ENCODE data around the gene RAB36.

DNA sequence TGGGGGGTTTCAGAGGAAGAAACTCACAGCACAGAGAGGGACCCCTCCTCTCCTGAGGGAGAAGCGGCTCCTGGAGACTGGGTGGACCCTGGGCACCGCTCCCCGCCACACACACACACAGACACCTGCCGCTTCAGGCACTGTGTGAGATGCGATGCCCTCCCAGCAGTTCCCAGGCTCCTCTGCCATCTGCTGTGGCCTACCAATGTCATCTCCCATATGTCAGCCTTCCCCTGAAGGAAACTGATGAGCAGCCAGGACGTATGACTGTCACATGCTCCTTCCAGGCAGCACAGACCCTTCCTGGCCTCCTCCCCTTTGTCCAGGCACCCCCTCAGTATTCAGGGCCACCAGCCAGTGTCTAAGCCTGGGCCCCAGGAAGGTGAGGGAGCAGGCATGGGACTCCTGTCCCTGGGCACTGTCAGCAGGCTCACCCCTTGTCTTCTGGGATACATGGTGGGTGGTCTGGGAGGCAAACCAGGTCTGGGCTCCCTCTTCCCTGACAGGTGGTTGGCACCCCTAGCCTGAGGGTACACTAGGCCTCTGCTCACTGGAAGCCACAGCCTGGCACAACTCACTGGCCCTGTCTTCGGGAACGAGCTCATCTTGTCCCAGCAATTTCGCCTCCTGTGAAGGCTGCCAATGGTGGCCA, 23.2 kb downstream of the RAB36 start:
- TF ChIP-seq, protein P1, sequence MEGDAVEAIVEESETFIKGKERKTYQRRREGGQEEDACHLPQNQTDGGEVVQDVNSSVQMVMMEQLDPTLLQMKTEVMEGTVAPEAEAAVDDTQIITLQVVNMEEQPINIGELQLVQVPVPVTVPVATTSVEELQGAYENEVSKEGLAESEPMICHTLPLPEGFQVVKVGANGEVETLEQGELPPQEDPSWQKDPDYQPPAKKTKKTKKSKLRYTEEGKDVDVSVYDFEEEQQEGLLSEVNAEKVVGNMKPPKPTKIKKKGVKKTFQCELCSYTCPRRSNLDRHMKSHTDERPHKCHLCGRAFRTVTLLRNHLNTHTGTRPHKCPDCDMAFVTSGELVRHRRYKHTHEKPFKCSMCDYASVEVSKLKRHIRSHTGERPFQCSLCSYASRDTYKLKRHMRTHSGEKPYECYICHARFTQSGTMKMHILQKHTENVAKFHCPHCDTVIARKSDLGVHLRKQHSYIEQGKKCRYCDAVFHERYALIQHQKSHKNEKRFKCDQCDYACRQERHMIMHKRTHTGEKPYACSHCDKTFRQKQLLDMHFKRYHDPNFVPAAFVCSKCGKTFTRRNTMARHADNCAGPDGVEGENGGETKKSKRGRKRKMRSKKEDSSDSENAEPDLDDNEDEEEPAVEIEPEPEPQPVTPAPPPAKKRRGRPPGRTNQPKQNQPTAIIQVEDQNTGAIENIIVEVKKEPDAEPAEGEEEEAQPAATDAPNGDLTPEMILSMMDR (IDR thresholded peaks at IDR 0.05; ENCODE audit: poor library complexity) = no peak
- TF ChIP-seq EZH2phosphoT487 (IDR thresholded peaks at IDR 0.05; ENCODE audit: low read depth, severe bottlenecking, unreplicated experiment) = no peak
